WERI-Rb-1 (cell line): ENCODE data around the gene FBXW4.

Experiments
- DNase-seq: peaks from one replicate; pipeline ENCODE4 v3.0.0-alpha.2; 2020
- H3K27ac ChIP-seq: fragments of 250-450 bp; sonication (Bioruptor Pico); 2 replicates; pipeline ENCODE4 v1.5.1; 2020; ENCODE audit warnings: mild to moderate bottlenecking, moderate library complexity
- H3K27me3 ChIP-seq: fragments of 250-450 bp; sonication (Bioruptor Pico); 2 replicates; pipeline ENCODE4 v1.5.1; 2021; ENCODE audit warnings: mild to moderate bottlenecking, low read depth, moderate library complexity; ENCODE audit not compliant: insufficient read depth, severe bottlenecking
- H3K36me3 ChIP-seq: fragments of 250-450 bp; sonication (Bioruptor Pico); 2 replicates; pipeline ENCODE4 v1.5.1; 2020; ENCODE audit warnings: mild to moderate bottlenecking, moderate library complexity
- H3K4me3 ChIP-seq: 2 replicates; pipeline ENCODE4 v1.5.1; 2011; ENCODE audit warnings: low read depth, mild to moderate bottlenecking, control low read depth, low read length
- H3K9me3 ChIP-seq: fragments of 250-450 bp; sonication (Bioruptor Pico); 2 replicates; pipeline ENCODE4 v1.5.1; 2021; ENCODE audit warnings: mild to moderate bottlenecking, moderate library complexity; ENCODE audit not compliant: severe bottlenecking
- TF ChIP-seq, protein P1 (sequence below): IDR thresholded peaks from 2 replicates; pipeline ENCODE4 v1.5.1; 2011; ENCODE audit warnings: low read depth, mild to moderate bottlenecking, control low read depth, inconsistent platforms, low read length

Gene FBXW4

DNA sequence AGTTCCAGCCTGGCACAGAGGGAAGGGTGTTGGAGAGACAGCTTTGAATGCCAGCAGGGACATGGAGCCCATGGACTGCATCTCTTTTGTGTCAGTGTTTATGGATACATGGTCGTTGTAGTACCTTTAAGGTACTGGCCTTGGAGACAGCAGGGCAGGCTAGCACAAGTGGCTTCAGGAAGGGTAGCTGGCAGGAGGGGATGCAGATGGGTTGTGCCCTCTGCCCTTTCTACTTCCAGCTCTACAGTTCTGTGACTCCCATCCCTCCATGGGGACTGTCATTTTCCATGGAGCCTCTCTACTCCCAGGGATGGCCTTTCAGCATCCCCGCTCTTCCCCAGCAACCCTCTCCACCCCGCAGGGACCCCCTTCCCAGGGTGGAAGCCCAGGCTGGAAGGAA lies 132.0 kb downstream of the FBXW4 start:
- DNase-seq: peak; percentile 2
- Histone ChIP-seq H3K27me3 (no peaks in the 10 kb centered on the region), H3K9me3 (no peaks in the 10 kb centered on the region), H3K4me3 (no peak overlapping the region), H3K36me3 (no peaks in the 10 kb centered on the region), H3K27ac (no peak overlapping the region)
- TF ChIP-seq, protein P1, sequence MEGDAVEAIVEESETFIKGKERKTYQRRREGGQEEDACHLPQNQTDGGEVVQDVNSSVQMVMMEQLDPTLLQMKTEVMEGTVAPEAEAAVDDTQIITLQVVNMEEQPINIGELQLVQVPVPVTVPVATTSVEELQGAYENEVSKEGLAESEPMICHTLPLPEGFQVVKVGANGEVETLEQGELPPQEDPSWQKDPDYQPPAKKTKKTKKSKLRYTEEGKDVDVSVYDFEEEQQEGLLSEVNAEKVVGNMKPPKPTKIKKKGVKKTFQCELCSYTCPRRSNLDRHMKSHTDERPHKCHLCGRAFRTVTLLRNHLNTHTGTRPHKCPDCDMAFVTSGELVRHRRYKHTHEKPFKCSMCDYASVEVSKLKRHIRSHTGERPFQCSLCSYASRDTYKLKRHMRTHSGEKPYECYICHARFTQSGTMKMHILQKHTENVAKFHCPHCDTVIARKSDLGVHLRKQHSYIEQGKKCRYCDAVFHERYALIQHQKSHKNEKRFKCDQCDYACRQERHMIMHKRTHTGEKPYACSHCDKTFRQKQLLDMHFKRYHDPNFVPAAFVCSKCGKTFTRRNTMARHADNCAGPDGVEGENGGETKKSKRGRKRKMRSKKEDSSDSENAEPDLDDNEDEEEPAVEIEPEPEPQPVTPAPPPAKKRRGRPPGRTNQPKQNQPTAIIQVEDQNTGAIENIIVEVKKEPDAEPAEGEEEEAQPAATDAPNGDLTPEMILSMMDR: no peak

DNA sequence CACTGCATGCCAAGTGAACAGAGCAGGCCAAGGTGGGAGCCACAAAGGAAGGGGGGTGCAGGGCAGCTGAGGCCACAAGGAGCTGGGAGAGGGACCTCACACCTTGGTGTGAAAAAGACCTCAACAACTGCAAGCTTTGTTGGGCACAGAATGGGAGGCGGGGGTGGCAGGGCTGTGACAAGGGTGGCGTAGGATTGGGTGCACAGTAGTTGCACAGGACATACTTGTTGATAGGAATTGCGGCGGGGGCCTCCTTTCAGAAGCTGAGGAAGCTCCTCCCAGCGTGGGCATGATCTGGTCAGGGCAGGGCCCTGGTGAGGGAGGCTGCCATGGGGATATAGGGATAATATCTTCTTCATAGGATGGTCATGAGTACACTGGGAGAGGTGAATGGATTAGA lies 132.7 kb downstream of the FBXW4 start:
- H3K36me3 ChIP-seq: no peaks in the 10 kb centered on the region
- DNase-seq: peak; percentile 6
- no peak overlapping the region for H3K27ac ChIP-seq
- no peaks in the 10 kb centered on the region for H3K9me3 ChIP-seq
- no peak overlapping the region for H3K4me3 ChIP-seq
- H3K27me3 ChIP-seq: no peaks in the 10 kb centered on the region
- TF ChIP-seq, protein P1: no peak

DNA sequence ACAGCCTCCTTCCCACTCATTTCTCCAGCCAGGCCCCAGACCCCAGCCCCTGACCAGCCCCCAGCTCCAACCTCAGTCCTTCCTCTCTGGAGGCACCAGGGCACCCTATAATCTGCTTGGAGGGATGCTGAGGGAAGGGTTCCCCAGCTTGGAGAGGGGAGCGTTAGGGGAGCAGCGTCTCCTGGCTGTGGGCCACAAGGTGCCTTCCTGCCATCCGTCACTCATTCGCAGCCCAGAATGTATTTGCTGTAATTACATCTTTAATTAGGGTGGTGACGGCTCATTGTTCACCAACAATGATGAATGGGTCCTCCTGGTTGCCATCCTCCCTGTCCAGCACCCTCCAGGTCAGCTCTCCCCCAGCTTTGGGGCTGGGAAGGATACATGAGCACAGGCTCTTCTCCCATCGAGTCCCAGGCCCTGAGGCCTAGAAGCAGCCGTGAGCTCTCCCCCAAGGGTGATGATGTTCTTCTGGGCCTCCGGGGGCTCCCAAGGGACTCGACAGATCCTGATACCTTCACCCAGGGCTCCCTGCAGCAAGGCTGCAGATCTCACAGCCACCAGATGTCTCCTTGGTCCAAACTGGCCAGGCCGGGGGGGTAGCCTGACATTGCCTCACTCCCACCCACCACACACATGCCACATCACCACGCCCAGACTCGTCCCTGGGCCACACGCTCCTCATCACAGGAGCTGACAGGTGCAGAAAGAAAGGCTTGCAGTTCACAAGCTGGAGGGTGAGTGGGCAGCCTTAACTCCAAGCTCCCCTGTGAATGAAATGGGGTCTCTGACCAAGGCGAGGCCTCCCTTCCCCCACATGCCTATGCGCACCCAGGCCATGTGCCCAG lies 133.7 kb downstream of the FBXW4 start:
- H3K9me3 ChIP-seq: no peaks in the 10 kb centered on the region
- H3K27ac ChIP-seq: no peak overlapping the region
- H3K36me3 ChIP-seq: no peaks in the 10 kb centered on the region
- no peaks in the 10 kb centered on the region for H3K27me3 ChIP-seq
- H3K4me3 ChIP-seq: no peak overlapping the region
- TF ChIP-seq, protein P1: no peak
- no peak for DNase-seq
